Activated CD8-positive, alpha-beta memory T cell treated with anti-CD3 and anti-CD28 coated beads, Interleukin-2, amount 50 U/mL, for 4 hours (primary cell): ENCODE measurements around the gene FDX2.
A peak's percentile ranks its signal among the peaks of the same experiment; 100 is the strongest.
"Not testable (repeated sequence)": the region's sequence is repeated elsewhere in the genome, so short reads cannot be mapped to it uniquely, and the experiment has no call there.

ENCODE experiments used
- DNase-seq: peaks from one replicate; pipeline ENCODE4 v3.0.0-alpha.2; 2020

The FDX2 gene

GRCh38 chr19:10282043-10282442 lies 33.8 kb downstream of the FDX2 start:
- DNase-seq: not testable (repeated sequence)

- no peak for DNase-seq
Observed at GRCh38 chr19:10279737-10280442, 35.9 kb downstream of the FDX2 start.

- DNase-seq: no peak
Observed at GRCh38 chr19:10278935-10279334, 36.9 kb downstream of the FDX2 start.

- DNase-seq: no peak
Observed at GRCh38 chr19:10277795-10278589, 37.8 kb downstream of the FDX2 start.

- DNase-seq: no peak
Observed at GRCh38 chr19:10274589-10274988, 41.2 kb downstream of the FDX2 start.

GRCh38 chr19:10271543-10272086 lies 44.2 kb downstream of the FDX2 start:
- DNase-seq: peak; percentile 43

- DNase-seq: peak; percentile 70
Observed at GRCh38 chr19:10270616-10271394, 45.0 kb downstream of the FDX2 start, which contains the start of gene ICAM1. ICAM1 (plus strand) TSS chr19:10271120; CDS start chr19:10271160, 40 bp downstream.

GRCh38 chr19:10270180-10270615 lies 45.6 kb downstream of the FDX2 start:
- peak; percentile 63 for DNase-seq

- peak; percentile 89 for DNase-seq
Observed at GRCh38 chr19:10269333-10270179, 46.3 kb downstream of the FDX2 start.

GRCh38 chr19:10268071-10268470 lies 47.7 kb downstream of the FDX2 start:
- DNase-seq: no peak

GRCh38 chr19:10266706-10267105 lies 49.1 kb downstream of the FDX2 start:
- no peak for DNase-seq

- DNase-seq: no peak
Observed at GRCh38 chr19:10262771-10263170, 53.0 kb downstream of the FDX2 start.

GRCh38 chr19:10260141-10260584 lies 55.7 kb downstream of the FDX2 start:
- no peak for DNase-seq
